ENCODE measurements around the gene NPIPB13.
"Not testable (repeated sequence)": the region's sequence is repeated elsewhere in the genome, so short reads cannot be mapped to it uniquely, and the experiment has no call there.

DNA sequence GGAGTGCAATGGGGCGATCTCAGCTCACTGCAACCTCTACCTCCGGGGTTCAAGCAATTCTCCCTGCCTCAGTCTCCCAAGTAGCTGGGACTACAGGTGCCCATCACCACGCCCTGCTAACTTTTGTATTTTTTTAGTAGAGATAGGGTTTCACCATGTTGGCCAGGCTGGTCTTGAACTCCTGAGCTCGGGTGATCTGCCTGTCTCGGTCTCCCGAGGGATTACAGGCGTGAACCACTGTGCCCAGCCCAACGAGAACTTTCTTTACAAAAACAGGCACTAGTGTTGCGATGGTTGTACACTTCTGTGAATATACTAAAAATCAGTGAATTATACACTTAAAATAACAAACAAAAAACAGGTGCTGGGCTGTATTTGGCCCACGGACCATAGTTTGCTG lies 34.1 kb upstream of the NPIPB13 start:
- TF ChIP-seq, protein P1, sequence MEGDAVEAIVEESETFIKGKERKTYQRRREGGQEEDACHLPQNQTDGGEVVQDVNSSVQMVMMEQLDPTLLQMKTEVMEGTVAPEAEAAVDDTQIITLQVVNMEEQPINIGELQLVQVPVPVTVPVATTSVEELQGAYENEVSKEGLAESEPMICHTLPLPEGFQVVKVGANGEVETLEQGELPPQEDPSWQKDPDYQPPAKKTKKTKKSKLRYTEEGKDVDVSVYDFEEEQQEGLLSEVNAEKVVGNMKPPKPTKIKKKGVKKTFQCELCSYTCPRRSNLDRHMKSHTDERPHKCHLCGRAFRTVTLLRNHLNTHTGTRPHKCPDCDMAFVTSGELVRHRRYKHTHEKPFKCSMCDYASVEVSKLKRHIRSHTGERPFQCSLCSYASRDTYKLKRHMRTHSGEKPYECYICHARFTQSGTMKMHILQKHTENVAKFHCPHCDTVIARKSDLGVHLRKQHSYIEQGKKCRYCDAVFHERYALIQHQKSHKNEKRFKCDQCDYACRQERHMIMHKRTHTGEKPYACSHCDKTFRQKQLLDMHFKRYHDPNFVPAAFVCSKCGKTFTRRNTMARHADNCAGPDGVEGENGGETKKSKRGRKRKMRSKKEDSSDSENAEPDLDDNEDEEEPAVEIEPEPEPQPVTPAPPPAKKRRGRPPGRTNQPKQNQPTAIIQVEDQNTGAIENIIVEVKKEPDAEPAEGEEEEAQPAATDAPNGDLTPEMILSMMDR (IDR thresholded peaks at IDR 0.05 in 2 of 3, conservative IDR thresholded peaks at IDR 0.05 in 1 of 3; ENCODE audit: control insufficient read depth in 2 of 3, extremely low read depth in 1 of 3, insufficient read depth in 1 of 3, low read depth in 3 of 3, low read length in 3 of 3): not testable (repeated sequence)
- not testable (repeated sequence) for TF ChIP-seq GABPA (IDR thresholded peaks at IDR 0.05; ENCODE audit: low read depth); POLR2A (IDR thresholded peaks at IDR 0.05; ENCODE audit: low read depth, low read length); CREM (IDR thresholded peaks at IDR 0.05; ENCODE audit: low read depth); SIN3A (IDR thresholded peaks at IDR 0.05; ENCODE audit: low read depth, low read length); EP300 (IDR thresholded peaks at IDR 0.05; ENCODE audit: borderline replicate concordance in 1 of 2, control insufficient read depth in 1 of 2, low read depth in 2 of 2, low read length in 2 of 2); CHD2 (IDR thresholded peaks at IDR 0.05; ENCODE audit: borderline replicate concordance, low read depth, low read length); E2F8 (IDR thresholded peaks at IDR 0.05; ENCODE audit: low read depth, partially characterized antibody); EZH2 (IDR thresholded peaks at IDR 0.05; ENCODE audit: borderline replicate concordance, control insufficient read depth, low read depth, low read length)
- TF ChIP-seq, protein P2, sequence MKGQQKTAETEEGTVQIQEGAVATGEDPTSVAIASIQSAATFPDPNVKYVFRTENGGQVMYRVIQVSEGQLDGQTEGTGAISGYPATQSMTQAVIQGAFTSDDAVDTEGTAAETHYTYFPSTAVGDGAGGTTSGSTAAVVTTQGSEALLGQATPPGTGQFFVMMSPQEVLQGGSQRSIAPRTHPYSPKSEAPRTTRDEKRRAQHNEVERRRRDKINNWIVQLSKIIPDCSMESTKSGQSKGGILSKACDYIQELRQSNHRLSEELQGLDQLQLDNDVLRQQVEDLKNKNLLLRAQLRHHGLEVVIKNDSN (IDR thresholded peaks at IDR 0.05; ENCODE audit: borderline replicate concordance, extremely low read length, insufficient read depth, low read depth, low read length): not testable (repeated sequence)

Data from GM12878 (cell line).